OCI-LY3 (cell line): ENCODE data around the gene NDRG2.
A peak's percentile ranks its signal among the peaks of the same experiment; 100 is the strongest.

Source experiments
- H2AFZ ChIP-seq: fragments of 200-600, 300-600 bp; shearing (Covaris generic); 2 replicates; pipeline ENCODE4 v1.6.0; 2014; ENCODE audit warnings: antibody characterized with exemption, low read depth, low read length
- H3K27ac ChIP-seq: fragments of 200-600, 300-600 bp; sonication (generic); 2 replicates; pipeline ENCODE4 v1.5.1; 2014; ENCODE audit warnings: mild to moderate bottlenecking, low read length, moderate library complexity, mixed read lengths
- H3K27me3 ChIP-seq: fragments of 200-600, 300-600 bp; sonication (generic); 2 replicates; pipeline ENCODE4 v1.6.1; 2014; ENCODE audit warnings: low read depth, low read length, mixed read lengths
- H3K36me3 ChIP-seq: fragments of 200-600, 300-600 bp; sonication (generic); replicated peaks from 2 replicates; pipeline ENCODE3; 2014; ENCODE audit warnings: low read depth, low read length, mixed read lengths
- H3K4me1 ChIP-seq: fragments of 300-600, 200-600 bp; sonication (generic); 2 replicates; pipeline ENCODE4 v1.6.1; 2014; ENCODE audit warnings: low read length, mixed read lengths
- H3K4me2 ChIP-seq: fragments of 200-600, 300-600 bp; sonication (generic); 2 replicates; pipeline ENCODE4 v1.6.1; 2014; ENCODE audit warnings: low read length, mixed read lengths
- H3K4me3 ChIP-seq: fragments of 300-600, 200-600 bp; sonication (generic); 2 replicates; pipeline ENCODE4 v1.5.1; 2014; ENCODE audit warnings: antibody characterized with exemption, mild to moderate bottlenecking, low read length, moderate library complexity
- H3K79me2 ChIP-seq: fragments of 300-600, 200-600 bp; shearing (Covaris generic); 2 replicates; pipeline ENCODE4 v1.6.1; 2014; ENCODE audit warnings: mild to moderate bottlenecking, low read length, mixed read lengths
- H3K9ac ChIP-seq: fragments of 300-600, 200-600 bp; shearing (Covaris generic); 2 replicates; pipeline ENCODE4 v1.6.0; 2014; ENCODE audit warnings: mild to moderate bottlenecking, low read length, moderate library complexity
- H3K9me3 ChIP-seq: fragments of 200-600, 300-600 bp; shearing (Covaris generic); 2 replicates; pipeline ENCODE4 v1.6.1; 2014; ENCODE audit warnings: low read length, mixed read lengths; ENCODE audit not compliant: insufficient read depth
- H4K20me1 ChIP-seq: fragments of 200-600, 300-600 bp; sonication (generic); 2 replicates; pipeline ENCODE4 v1.6.1; 2016; ENCODE audit warnings: low read length, mixed read lengths; ENCODE audit not compliant: insufficient read depth
- CTCF ChIP-seq: fragments of 200-600, 300-600 bp; sonication (generic); IDR thresholded peaks from 2 replicates; pipeline ENCODE4 v1.5.1; 2014; ENCODE audit warnings: antibody characterized with exemption, low read length, low read depth
- EZH2phosphoT487 ChIP-seq: fragments of 200-600 bp; shearing (Covaris generic); IDR thresholded peaks from 2 replicates; pipeline ENCODE4 v1.6.1; 2018; ENCODE audit warnings: antibody characterized with exemption, mixed run types, low read depth

NDRG2 gene

GRCh38 chr14:21039585-21040369, 14.9 kb upstream of the NDRG2 start:
- H3K9ac ChIP-seq = no peak overlapping the region
- no peak overlapping the region for H3K27ac ChIP-seq
- no peaks in the 10 kb centered on the region for H3K9me3 ChIP-seq
- peak; percentile 63 for TF ChIP-seq CTCF
- TF ChIP-seq EZH2phosphoT487 = no peak
- no peaks in the 10 kb centered on the region for H3K36me3 ChIP-seq
- H2AFZ ChIP-seq = peak overlapping the region; percentile 77; the same call in 1 of the 2 replicates
- no peak overlapping the region for H3K4me3 ChIP-seq
- no peaks in the 10 kb centered on the region for H3K4me1 ChIP-seq
- no peaks in the 10 kb centered on the region for H3K79me2 ChIP-seq
- H4K20me1 ChIP-seq = no peaks in the 10 kb centered on the region
- H3K4me2 ChIP-seq = no peak overlapping the region
- peaks cover 27% of the 10 kb centered on the region for H3K27me3 ChIP-seq

- Histone ChIP-seq H3K4me3 (no peak overlapping the region), H3K79me2 (no peaks in the 10 kb centered on the region), H4K20me1 (no peaks in the 10 kb centered on the region), H2AFZ (no peak overlapping the region), H3K4me1 (no peaks in the 10 kb centered on the region), H3K36me3 (no peaks in the 10 kb centered on the region), H3K9ac (no peak overlapping the region), H3K4me2 (no peak overlapping the region), H3K27me3 (peaks cover 22% of the 10 kb centered on the region), H3K27ac (no peak overlapping the region), H3K9me3 (no peaks in the 10 kb centered on the region)
- TF ChIP-seq CTCF (no peak), EZH2phosphoT487 (no peak)
Measured at GRCh38 chr14:21038441-21039422, 13.9 kb upstream of the NDRG2 start.

- no peaks in the 10 kb centered on the region for H3K4me1 ChIP-seq
- no peaks in the 10 kb centered on the region for H4K20me1 ChIP-seq
- H3K36me3 ChIP-seq = no peaks in the 10 kb centered on the region
- peaks cover 8% of the 10 kb centered on the region for H3K27me3 ChIP-seq
- no peak overlapping the region for H3K27ac ChIP-seq
- H3K9me3 ChIP-seq = no peaks in the 10 kb centered on the region
- no peak overlapping the region for H3K4me2 ChIP-seq
- no peak overlapping the region for H3K4me3 ChIP-seq
- H3K9ac ChIP-seq = no peak overlapping the region
- H3K79me2 ChIP-seq = no peaks in the 10 kb centered on the region
- no peak overlapping the region for H2AFZ ChIP-seq
- TF ChIP-seq EZH2phosphoT487 (no peak), CTCF (no peak)
Measured at GRCh38 chr14:21037156-21037555, 12.3 kb upstream of the NDRG2 start.

DNA sequence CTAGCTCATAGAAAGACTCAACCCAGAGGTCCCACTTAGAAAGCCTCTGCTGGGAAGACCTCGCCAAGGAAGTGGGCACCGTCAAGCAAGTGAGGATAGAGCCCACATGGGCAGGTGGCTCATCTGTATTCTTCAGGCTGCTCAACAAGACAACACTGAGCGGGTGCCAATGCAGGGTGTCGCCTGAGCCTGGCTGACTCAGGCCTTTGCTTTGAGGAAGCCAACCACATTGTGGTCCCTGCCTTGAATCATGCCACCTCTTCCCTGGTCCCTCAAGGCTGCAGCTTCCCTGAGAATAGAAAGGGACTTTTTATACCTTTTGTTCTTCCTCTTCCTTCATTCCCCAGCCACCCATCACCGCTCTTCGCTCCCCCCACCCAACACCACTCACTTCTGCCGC, 11.9 kb upstream of the NDRG2 start:
- Histone ChIP-seq H3K79me2 (no peaks in the 10 kb centered on the region), H3K27ac (no peak overlapping the region), H3K4me3 (no peak overlapping the region), H3K27me3 (peaks cover 7% of the 10 kb centered on the region), H3K4me2 (no peak overlapping the region), H4K20me1 (no peaks in the 10 kb centered on the region), H3K9me3 (no peaks in the 10 kb centered on the region), H3K4me1 (no peaks in the 10 kb centered on the region), H3K9ac (no peak overlapping the region), H3K36me3 (no peaks in the 10 kb centered on the region), H2AFZ (no peak overlapping the region)
- TF ChIP-seq EZH2phosphoT487 (no peak), CTCF (no peak)
